OCI-LY7 (cell line): ENCODE measurements around the gene CUEDC1. TPM values are rescaled to one million over a fixed set of nuclear protein-coding genes. Genes with fewer than 3 reads are reported as not detected.
A peak's percentile ranks its signal among the peaks of the same experiment; 100 is the strongest.

Experiments
- BruUV-seq: library from RNA; stranded (reverse); fragments of 400-500 nt; replicated peaks from 2 replicates; lab custom pipeline; 2021; lab: Mats Ljungman, UMichigan
- CTCF ChIA-PET: fragments of 300-600 bp; sonication (Branson Sonifier 250); formaldehyde crosslinking; loops from one replicate; lab custom pipeline; 2022; ENCODE audit warnings: antibody characterized with exemption; ENCODE audit not compliant: unreplicated experiment; lab: Charles Lee
- POLR2A ChIA-PET: fragments of 300-600 bp; sonication (Branson Sonifier 250); formaldehyde crosslinking; loops from one replicate; lab custom pipeline; 2022; ENCODE audit warnings: antibody characterized with exemption; lab: Charles Lee
- DNase-seq: peaks from one replicate; pipeline ENCODE4 v3.0.0-alpha.2; 2015; ENCODE audit warnings: low spot score
- H2AFZ ChIP-seq: fragments of 200-600 bp; sonication (generic), shearing (Covaris generic); 2 replicates; pipeline ENCODE4 v1.6.1; 2014; ENCODE audit warnings: mild to moderate bottlenecking, antibody characterized with exemption, low read length, moderate library complexity
- H3K27ac ChIP-seq: fragments of 200-600 bp; sonication (generic); 2 replicates; pipeline ENCODE4 v1.5.1; 2014; ENCODE audit warnings: mixed run types, low read depth, mild to moderate bottlenecking, moderate library complexity, low read length, inconsistent platforms; ENCODE audit not compliant: poor library complexity, severe bottlenecking
- H3K36me3 ChIP-seq: fragments of 200-600 bp; sonication (generic); 2 replicates; pipeline ENCODE4 v1.6.1; 2014; ENCODE audit warnings: mild to moderate bottlenecking, antibody characterized with exemption, low read length, moderate library complexity, mixed read lengths; ENCODE audit not compliant: insufficient read depth
- H3K4me1 ChIP-seq: fragments of 200-600 bp; sonication (generic); 2 replicates; pipeline ENCODE4 v1.5.1; 2014; ENCODE audit warnings: mild to moderate bottlenecking, low read length; ENCODE audit not compliant: insufficient read depth, poor library complexity, severe bottlenecking
- H3K4me2 ChIP-seq: fragments of 200-600 bp; sonication (generic); 2 replicates; pipeline ENCODE4 v1.6.1; 2014; ENCODE audit warnings: mild to moderate bottlenecking, low read length
- H3K4me3 ChIP-seq: fragments of 200-600 bp; sonication (generic); 2 replicates; pipeline ENCODE4 v1.5.1; 2014; ENCODE audit warnings: mild to moderate bottlenecking, low read depth, low read length; ENCODE audit not compliant: poor library complexity, severe bottlenecking
- H3K79me2 ChIP-seq: fragments of 200-600 bp; sonication (generic); 2 replicates; pipeline ENCODE4 v1.6.1; 2016; ENCODE audit warnings: low read depth, mild to moderate bottlenecking, low read length, moderate library complexity, mixed read lengths; ENCODE audit not compliant: insufficient read depth
- H3K9me2 ChIP-seq: fragments of 200-600 bp; sonication (generic); 2 replicates; pipeline ENCODE4 v1.6.1; 2016; ENCODE audit warnings: mild to moderate bottlenecking, low read length, mixed read lengths; ENCODE audit not compliant: insufficient read depth
- H3K9me3 ChIP-seq: fragments of 200-600 bp; sonication (generic); 2 replicates; pipeline ENCODE4 v1.6.1; 2014; ENCODE audit warnings: mild to moderate bottlenecking, mixed run types, low read length, mixed read lengths
- H4K20me1 ChIP-seq: fragments of 200-600 bp; sonication (generic); 2 replicates; pipeline ENCODE4 v1.6.1; 2014; ENCODE audit warnings: mild to moderate bottlenecking, antibody characterized with exemption, low read length, moderate library complexity, mixed read lengths; ENCODE audit not compliant: insufficient read depth
- CTCF ChIP-seq: fragments of 200-600 bp; sonication (generic); conservative IDR thresholded peaks from 2 replicates; pipeline ENCODE4 v1.5.1; 2014; ENCODE audit warnings: mild to moderate bottlenecking, antibody characterized with exemption, low read length, moderate library complexity, mixed read lengths
- EZH2phosphoT487 ChIP-seq: fragments of 200-600 bp; sonication (generic); IDR thresholded peaks from 2 replicates; pipeline ENCODE4 v1.6.1; 2018; ENCODE audit warnings: low read depth, borderline replicate concordance, mild to moderate bottlenecking, mixed run types, antibody characterized with exemption, low read length, moderate library complexity, mixed read lengths
- intact Hi-C: fragments of 100-400 bp; cut with micrococcal nuclease; formaldehyde crosslinking; loops from one replicate; pipeline ENCODE4 v1.10.0; 2022; ENCODE audit not compliant: unreplicated experiment
- total RNA-seq, 2 experiments: library from RNA; depleted of rRNA in 1 of 2; stranded (reverse); fragments of >200 nt in 1 of 2; shearing (Covaris generic) in 1 of 2; gene quantifications; 2 replicates each; pipeline ENCODE4 v1.2.3, GENCODE V29; 2014 to 2022

Gene CUEDC1
- total RNA-seq, 2 experiments from 2014 or later = 0.74 TPM; not detected in 1

- H4K20me1 ChIP-seq = peaks cover 5% of the 10 kb centered on the region
- DNase-seq = no peak
- no peak overlapping the region for H3K4me3 ChIP-seq
- ChIA-PET POLR2A (interaction anchor here (1.9 kb wide), 1 partner anchor 10 kb away, joined by 8 read pairs; no protein-coding TSS in a partner anchor), CTCF (no interaction called here)
- no peaks in the 10 kb centered on the region for H3K9me2 ChIP-seq
- BruUV-seq = no TSS peak
- H3K79me2 ChIP-seq = no peaks in the 10 kb centered on the region
- no peak overlapping the region for H3K4me2 ChIP-seq
- no peak for TF ChIP-seq EZH2phosphoT487
- TF ChIP-seq CTCF = no peak
- H3K4me1 ChIP-seq = peaks cover 22% of the 10 kb centered on the region
- no peaks in the 10 kb centered on the region for H3K9me3 ChIP-seq
- no peak overlapping the region for H2AFZ ChIP-seq
- no peaks in the 10 kb centered on the region for H3K36me3 ChIP-seq
- intact Hi-C loops = no loop called here
- H3K27ac ChIP-seq = no peak overlapping the region
Observed at GRCh38 chr17:57957120-57957850, 2.1 kb upstream of the CUEDC1 start.

GRCh38 chr17:57956291-57957119 lies 1.3 kb upstream of the CUEDC1 start:
- DNase-seq = peak; percentile 54
- Histone ChIP-seq H3K4me1 (peaks cover 22% of the 10 kb centered on the region), H2AFZ (no peak overlapping the region), H3K9me3 (no peaks in the 10 kb centered on the region), H3K4me3 (peak overlapping the region; percentile 32), H3K36me3 (no peaks in the 10 kb centered on the region), H3K27ac (no peak overlapping the region), H3K9me2 (no peaks in the 10 kb centered on the region), H3K4me2 (peak overlapping the region; percentile 74), H4K20me1 (peaks cover 5% of the 10 kb centered on the region), H3K79me2 (no peaks in the 10 kb centered on the region)
- no TSS peak for BruUV-seq
- no peak for TF ChIP-seq CTCF
- TF ChIP-seq EZH2phosphoT487 = no peak
- ChIA-PET POLR2A (interaction anchor here (0.9 to 1.9 kb wide), 2 partner anchors 9 to 60 kb away, joined by 3 to 8 read pairs; no protein-coding TSS in a partner anchor), CTCF (no interaction called here)
- intact Hi-C loops = no loop called here
